Chondrocyte (in vitro differentiated cells): ENCODE data around the gene CACNB4. TPM values are rescaled to one million over a fixed set of nuclear protein-coding genes. Genes with fewer than 3 reads are reported as not detected.
"Not testable (repeated sequence)": the region's sequence is repeated elsewhere in the genome, so short reads cannot be mapped to it uniquely, and the experiment has no call there.

Experiments
- DNase-seq: peaks from one replicate; pipeline ENCODE4 v3.0.0; 2021; ENCODE audit warnings: mixed read lengths, low spot score
- H3K27ac Mint-ChIP-seq: one replicate; pipeline ENCODE4 v1.8.0; 2021; ENCODE audit warnings: mild to moderate bottlenecking, moderate library complexity, mixed read lengths; ENCODE audit not compliant: unreplicated experiment
- H3K27me3 Mint-ChIP-seq: 2 replicates; pipeline ENCODE4 v1.8.0; 2021; ENCODE audit warnings: low read depth, mixed read lengths
- H3K36me3 Mint-ChIP-seq: 2 replicates; pipeline ENCODE4 v1.8.0; 2021; ENCODE audit warnings: low read depth, mixed read lengths
- H3K4me1 Mint-ChIP-seq: 2 replicates; pipeline ENCODE4 v1.8.0; 2021; ENCODE audit warnings: low read depth, mild to moderate bottlenecking, mixed read lengths
- H3K4me3 Mint-ChIP-seq: one replicate; pipeline ENCODE4 v1.8.0; 2021; ENCODE audit warnings: mild to moderate bottlenecking, moderate library complexity, mixed read lengths; ENCODE audit not compliant: unreplicated experiment
- H3K9me3 Mint-ChIP-seq: 2 replicates; pipeline ENCODE4 v1.8.0; 2021; ENCODE audit warnings: low read depth, mixed read lengths
- total RNA-seq: library from RNA; stranded (reverse); gene quantifications from 3 replicates; pipeline ENCODE4 v1.2.1, GENCODE V29; 2021
- TF ChIP-seq, protein P1 (sequence below): fragments of 200-600 bp; sonication (generic); IDR thresholded peaks from 2 replicates; pipeline ENCODE4 v1.5.0; 2021; ENCODE audit warnings: antibody characterized with exemption, mild to moderate bottlenecking, moderate library complexity

The CACNB4 gene
- total RNA-seq, 1 donor from 2014 or later, result 2.1 TPM

- no peaks in the 10 kb centered on the region for H3K36me3 Mint-ChIP-seq
- peaks cover 19% of the 10 kb centered on the region for H3K4me1 Mint-ChIP-seq
- H3K4me3 Mint-ChIP-seq, result no peak overlapping the region
- peaks cover 5% of the 10 kb centered on the region for H3K9me3 Mint-ChIP-seq
- H3K27ac Mint-ChIP-seq, result no peak overlapping the region
- no peaks in the 10 kb centered on the region for H3K27me3 Mint-ChIP-seq
- TF ChIP-seq, protein P1, sequence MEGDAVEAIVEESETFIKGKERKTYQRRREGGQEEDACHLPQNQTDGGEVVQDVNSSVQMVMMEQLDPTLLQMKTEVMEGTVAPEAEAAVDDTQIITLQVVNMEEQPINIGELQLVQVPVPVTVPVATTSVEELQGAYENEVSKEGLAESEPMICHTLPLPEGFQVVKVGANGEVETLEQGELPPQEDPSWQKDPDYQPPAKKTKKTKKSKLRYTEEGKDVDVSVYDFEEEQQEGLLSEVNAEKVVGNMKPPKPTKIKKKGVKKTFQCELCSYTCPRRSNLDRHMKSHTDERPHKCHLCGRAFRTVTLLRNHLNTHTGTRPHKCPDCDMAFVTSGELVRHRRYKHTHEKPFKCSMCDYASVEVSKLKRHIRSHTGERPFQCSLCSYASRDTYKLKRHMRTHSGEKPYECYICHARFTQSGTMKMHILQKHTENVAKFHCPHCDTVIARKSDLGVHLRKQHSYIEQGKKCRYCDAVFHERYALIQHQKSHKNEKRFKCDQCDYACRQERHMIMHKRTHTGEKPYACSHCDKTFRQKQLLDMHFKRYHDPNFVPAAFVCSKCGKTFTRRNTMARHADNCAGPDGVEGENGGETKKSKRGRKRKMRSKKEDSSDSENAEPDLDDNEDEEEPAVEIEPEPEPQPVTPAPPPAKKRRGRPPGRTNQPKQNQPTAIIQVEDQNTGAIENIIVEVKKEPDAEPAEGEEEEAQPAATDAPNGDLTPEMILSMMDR, result no peak
- DNase-seq, result no peak
These were observed 180.5 kb downstream of the CACNB4 start for GRCh38 chr2:151918308-151918707.

DNA sequence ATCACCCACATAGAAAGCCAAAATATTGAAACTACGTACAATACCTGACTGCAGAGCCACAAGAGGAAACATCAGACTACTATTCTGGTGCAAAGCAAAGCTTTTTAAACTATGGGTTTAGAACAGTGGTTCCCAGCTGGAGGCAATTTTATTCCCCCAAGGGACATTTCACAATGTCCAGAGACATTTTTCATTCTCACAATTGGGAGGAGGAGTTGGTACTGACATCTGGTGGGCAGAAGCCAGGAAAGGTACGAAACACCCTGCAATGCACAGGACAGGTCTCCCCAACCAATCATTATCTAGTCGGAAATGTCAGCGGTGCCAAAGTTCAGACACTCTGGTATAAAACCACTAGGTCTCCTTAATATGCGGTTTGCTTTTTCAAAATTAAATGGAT is 182.2 kb downstream of the CACNB4 start:
- Mint-ChIP-seq H3K27ac (no peak overlapping the region), H3K27me3 (peaks cover 8% of the 10 kb centered on the region), H3K9me3 (peaks cover 5% of the 10 kb centered on the region), H3K36me3 (peaks cover 2% of the 10 kb centered on the region), H3K4me1 (peaks cover 7% of the 10 kb centered on the region), H3K4me3 (no peak overlapping the region)
- TF ChIP-seq, protein P1, result peak; percentile 49
- DNase-seq, result no peak

GRCh38 chr2:151915629-151916025 is 183.2 kb downstream of the CACNB4 start:
- not testable (repeated sequence) for H3K4me3 Mint-ChIP-seq, H3K36me3 Mint-ChIP-seq, H3K27me3 Mint-ChIP-seq, H3K4me1 Mint-ChIP-seq, H3K9me3 Mint-ChIP-seq, DNase-seq, H3K27ac Mint-ChIP-seq

DNA sequence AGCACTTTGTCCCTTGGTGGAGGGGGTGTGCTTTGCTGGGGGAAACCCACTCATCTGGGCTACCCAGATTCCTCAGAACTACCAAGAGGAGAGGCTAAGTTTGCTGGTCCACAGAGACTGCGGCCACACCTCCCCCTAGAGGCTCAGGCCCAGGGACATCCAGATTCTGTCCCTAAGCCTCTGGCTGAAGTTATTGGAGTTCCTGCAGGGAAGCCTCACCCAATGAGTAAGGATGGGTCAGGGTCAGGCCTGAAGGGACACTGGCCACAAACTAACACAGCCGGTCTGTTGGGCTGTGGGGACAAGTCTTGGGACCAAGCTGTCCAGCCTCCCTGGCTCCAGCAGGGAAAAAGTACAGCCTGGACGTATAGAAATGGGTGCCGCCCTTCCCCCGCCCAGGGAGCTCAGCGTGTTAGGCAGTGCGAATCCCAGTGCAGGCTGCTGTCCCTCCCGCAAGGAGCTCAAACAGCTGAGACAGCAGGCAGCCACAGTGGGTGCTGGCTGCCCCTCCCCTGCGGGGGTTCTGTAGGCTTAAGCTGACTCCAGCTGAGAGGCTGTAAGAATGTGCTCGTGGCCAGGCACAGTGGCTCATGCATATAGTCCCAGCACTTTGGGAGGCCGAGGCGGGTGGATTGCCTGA is 183.7 kb downstream of the CACNB4 start:
- TF ChIP-seq, protein P1, result no peak
- no peak overlapping the region for H3K4me3 Mint-ChIP-seq
- no peak overlapping the region for H3K27ac Mint-ChIP-seq
- H3K27me3 Mint-ChIP-seq, result peaks cover 8% of the 10 kb centered on the region
- peaks cover 7% of the 10 kb centered on the region for H3K4me1 Mint-ChIP-seq
- peaks cover 2% of the 10 kb centered on the region for H3K36me3 Mint-ChIP-seq
- H3K9me3 Mint-ChIP-seq, result peaks cover 9% of the 10 kb centered on the region
- DNase-seq, result no peak

DNA sequence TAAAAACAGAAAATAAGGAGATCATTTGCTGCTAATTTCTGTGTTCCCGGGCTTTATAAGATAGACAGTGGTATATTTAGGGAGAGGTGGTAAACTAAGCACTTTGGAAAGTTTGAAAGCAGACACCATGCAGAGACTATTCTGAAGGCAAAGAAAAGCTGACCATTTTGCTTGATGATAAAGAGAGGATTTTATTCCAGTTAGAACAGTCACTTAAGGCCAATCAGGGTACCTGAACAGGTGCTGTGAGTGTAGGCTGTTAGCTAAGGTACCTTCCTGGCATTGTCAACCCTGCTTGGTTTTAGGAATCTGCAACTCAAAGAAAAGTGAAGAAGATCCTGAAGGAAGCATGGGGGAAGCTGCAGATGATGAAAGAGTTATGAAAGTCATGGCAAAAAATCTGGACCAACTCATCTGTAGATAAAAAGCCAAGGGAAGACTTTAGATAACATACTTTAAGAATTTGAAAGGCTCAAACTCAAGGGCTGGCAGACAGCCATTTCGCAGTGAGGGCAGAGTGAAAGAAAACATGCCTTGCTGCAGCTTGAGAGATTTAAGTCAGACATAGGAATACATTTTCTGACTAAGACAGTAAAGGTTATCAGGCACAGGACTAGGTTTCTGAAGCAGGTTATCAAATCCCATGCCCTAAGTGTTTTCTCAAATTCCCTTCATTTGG is 190.5 kb downstream of the CACNB4 start:
- Mint-ChIP-seq H3K9me3 (peaks cover 4% of the 10 kb centered on the region), H3K27me3 (peaks cover 8% of the 10 kb centered on the region), H3K36me3 (peaks cover 2% of the 10 kb centered on the region), H3K4me3 (no peak overlapping the region), H3K27ac (peak overlapping the region; percentile 66), H3K4me1 (peaks cover 35% of the 10 kb centered on the region)
- no peak for DNase-seq
- TF ChIP-seq, protein P1, result no peak
